GM12864 (cell line): ENCODE data around the gene MCU.
A peak's percentile ranks its signal among the peaks of the same experiment; 100 is the strongest.
"Not testable (repeated sequence)": the region's sequence is repeated elsewhere in the genome, so short reads cannot be mapped to it uniquely, and the experiment has no call there.

Experiments
- DNase-seq: peaks from one replicate; pipeline ENCODE4 v3.0.0-alpha.2; 2011; ENCODE audit warnings: low read depth
- H3K4me3 ChIP-seq: 2 replicates; pipeline ENCODE4 v1.5.1; 2011; ENCODE audit warnings: mild to moderate bottlenecking, low read depth, low read length, control low read depth
- CTCF ChIP-seq: IDR thresholded peaks from 2 replicates; pipeline ENCODE4 v1.5.1; 2011; ENCODE audit warnings: low read depth, mild to moderate bottlenecking, moderate library complexity, low read length, control low read depth, inconsistent platforms; ENCODE audit errors: missing control alignments

The MCU gene, protein sequence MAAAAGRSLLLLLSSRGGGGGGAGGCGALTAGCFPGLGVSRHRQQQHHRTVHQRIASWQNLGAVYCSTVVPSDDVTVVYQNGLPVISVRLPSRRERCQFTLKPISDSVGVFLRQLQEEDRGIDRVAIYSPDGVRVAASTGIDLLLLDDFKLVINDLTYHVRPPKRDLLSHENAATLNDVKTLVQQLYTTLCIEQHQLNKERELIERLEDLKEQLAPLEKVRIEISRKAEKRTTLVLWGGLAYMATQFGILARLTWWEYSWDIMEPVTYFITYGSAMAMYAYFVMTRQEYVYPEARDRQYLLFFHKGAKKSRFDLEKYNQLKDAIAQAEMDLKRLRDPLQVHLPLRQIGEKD

DNA sequence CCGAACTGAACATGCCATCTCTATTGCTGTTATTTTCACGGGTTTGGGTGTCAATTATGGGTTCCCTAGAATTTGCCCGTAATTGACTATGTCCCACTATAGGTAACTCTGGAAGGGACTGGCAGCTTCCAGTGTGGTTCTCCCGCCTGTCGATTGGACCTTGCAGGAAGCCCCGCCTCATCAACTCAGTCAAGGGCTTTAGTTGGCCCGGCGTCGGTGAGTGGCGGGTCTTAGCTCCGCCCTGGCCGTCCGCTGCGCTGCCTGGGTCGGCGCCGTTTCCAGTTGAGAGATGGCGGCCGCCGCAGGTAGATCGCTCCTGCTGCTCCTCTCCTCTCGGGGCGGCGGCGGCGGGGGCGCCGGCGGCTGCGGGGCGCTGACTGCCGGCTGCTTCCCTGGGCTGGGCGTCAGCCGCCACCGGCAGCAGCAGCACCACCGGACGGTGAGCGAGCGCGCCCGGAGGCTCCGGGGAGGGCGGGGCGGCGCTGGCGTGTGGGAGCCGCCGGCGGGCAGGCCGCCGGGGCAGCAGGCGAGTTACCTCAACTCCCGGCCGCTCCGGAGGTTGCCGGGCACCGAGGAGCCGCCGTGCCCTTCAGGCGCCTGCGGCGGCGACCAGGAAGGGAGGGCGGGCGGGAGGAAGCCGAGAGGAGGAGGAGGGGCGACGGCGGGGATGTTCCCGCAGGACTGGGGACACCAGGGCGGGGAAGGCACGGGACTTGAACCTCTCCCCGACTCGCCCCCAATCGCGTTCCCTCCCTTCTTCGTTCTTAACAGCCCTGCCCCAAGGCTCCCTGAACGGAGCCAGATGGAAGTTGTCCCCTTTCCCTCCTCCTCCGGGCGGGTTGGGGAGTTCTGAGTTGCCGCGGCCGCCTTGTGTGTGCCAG is at the start of gene MCU:
Gene MCU, plus strand, starts transcription at position 281 of the 881 bp plus-strand sequence. Its CDS starts 9 bp downstream, at position 290.
- DNase-seq, result peak; percentile 82
- TF ChIP-seq CTCF, result no peak
- peak within 1 kb of the TSS; percentile 98 for H3K4me3 ChIP-seq

- DNase-seq, result no peak
- no peak overlapping the region for H3K4me3 ChIP-seq
- no peak for TF ChIP-seq CTCF
Observed at GRCh38 chr10:72642318-72642717, 49.6 kb upstream of the MCU start.

GRCh38 chr10:72645263-72645858 is 46.6 kb upstream of the MCU start:
- no peak for TF ChIP-seq CTCF
- no peak for DNase-seq
- H3K4me3 ChIP-seq, result no peak overlapping the region

GRCh38 chr10:72646971-72647370 is 45.0 kb upstream of the MCU start:
- not testable (repeated sequence) for DNase-seq, H3K4me3 ChIP-seq

GRCh38 chr10:72648301-72648700 is 43.6 kb upstream of the MCU start:
- TF ChIP-seq CTCF, result no peak
- H3K4me3 ChIP-seq, result no peak overlapping the region
- no peak for DNase-seq

DNA sequence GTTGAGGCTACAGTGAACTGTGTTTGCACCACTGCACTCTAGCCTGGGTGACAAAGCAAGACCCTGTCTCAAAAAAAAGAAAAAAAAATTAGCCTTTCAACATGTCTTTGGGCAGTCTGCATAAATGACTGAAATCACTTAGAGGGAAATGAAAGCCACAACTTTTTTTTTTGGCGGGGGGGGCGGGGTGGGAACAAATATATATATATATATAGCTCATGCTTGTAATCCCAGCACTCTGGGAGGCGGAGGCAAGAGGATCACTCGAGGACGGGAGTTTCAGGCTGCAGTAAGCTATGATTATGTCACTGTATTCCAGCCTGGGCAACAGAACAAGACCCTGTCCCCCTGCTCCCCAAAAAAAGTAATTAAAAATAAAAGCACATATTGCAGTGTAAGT is 42.7 kb upstream of the MCU start:
- no peak for TF ChIP-seq CTCF
- no peak for DNase-seq

DNA sequence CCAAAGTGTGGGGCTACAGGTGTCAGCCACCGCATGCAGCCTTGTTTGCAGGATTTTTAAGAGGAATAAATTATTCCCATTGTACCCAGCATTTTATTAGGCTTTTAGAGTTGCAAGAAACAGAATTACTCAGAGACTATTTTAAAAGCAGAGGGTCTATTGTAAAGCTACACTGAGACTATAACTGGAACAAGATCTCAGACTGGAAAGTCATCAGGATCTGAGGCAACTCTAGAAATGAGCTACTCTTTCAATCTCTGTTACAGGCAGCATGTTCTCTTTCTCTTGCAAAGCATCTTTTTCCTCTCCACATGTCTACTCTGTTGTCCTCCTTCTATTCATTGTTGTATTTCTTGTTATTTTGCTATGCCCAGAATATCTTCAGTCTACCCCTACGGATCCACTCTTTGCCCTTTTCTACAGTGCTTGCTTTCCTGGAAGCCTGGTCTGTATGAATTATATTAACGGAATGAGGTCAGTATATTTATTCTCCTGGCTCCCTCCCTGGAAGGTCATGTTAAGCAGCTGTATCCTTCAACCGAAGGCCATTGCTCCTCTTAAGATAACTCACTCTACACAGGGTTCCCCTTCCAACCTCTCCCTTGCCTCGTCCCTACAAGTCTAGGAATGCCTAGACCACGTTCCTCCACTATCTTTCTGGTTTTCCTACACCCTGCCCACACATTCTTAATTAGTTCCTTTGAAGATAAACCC is 38.4 kb upstream of the MCU start:
- no peak for TF ChIP-seq CTCF
- no peak overlapping the region for H3K4me3 ChIP-seq
- DNase-seq, result no peak

More for the DNA sequence above, 42.7 kb upstream of the MCU start:
- no peak overlapping the region for H3K4me3 ChIP-seq
